ENCODE measurements around the gene ATP6V1E1.
"Not testable (repeated sequence)": the region's sequence is repeated elsewhere in the genome, so short reads cannot be mapped to it uniquely, and the experiment has no call there.

The ATP6V1E1 gene

DNA sequence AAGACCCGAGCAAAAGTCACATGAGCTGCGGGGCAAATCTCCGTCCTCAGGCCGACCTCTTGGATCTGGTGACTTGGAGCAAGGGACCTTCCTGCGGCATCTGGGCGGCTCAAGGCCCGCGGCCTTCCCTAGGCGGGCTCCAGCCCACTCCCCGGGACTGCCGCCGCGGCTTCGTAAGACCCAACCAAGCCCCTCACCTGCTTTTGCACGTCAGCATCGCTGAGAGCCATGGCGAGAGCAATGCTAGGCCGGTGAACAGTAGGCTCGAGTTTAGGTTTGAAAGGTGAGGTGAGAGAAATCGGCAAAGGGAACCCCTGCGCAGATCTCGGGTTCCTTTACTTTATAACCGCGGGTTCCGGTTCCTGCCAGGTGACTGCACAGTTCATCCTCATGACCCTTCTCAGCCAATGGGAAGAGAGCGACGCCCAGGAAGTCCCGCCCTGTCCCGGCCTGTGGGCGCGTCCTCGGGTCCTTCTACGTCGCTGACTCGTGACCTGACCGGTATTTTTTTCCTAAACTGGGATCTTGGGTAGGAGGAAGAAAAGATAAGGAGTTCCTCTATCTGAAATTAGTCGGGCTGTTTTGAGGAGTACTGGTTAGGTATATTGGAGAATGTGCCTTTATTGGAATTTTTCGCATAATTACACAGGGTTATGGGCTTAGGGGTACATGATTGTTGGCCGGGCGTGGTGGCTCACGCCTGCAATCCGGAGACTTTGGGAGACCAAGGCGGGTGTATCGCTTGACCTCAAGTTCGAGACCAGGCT lies at the start of gene ATP6V1E1:
TSS of gene ATP6V1E1 (minus strand) at position 344 of the 767 bp plus-strand sequence. CDS start at position 230, 114 bp downstream.
- peak; percentile 97 for DNase-seq

DNA sequence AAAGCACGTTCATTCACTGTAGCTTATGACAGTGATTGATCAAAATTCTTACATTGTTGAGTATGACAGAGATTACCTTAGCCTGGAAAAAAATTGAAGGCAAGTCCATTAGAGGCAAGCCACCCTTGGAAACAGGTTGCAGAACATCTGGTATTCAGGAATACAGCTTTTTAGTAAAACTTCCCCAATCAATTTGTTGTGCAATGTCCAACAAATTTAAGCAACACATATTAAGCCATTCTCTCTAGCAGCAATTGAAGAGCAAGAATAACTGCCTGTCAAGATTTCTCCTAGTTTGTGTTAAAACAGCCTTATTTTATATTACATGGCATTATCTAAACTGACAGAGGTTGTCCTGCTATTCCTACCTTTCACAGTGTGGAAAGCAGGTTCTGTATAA lies 47.0 kb upstream of the ATP6V1E1 start:
- DNase-seq: no peak

DNA sequence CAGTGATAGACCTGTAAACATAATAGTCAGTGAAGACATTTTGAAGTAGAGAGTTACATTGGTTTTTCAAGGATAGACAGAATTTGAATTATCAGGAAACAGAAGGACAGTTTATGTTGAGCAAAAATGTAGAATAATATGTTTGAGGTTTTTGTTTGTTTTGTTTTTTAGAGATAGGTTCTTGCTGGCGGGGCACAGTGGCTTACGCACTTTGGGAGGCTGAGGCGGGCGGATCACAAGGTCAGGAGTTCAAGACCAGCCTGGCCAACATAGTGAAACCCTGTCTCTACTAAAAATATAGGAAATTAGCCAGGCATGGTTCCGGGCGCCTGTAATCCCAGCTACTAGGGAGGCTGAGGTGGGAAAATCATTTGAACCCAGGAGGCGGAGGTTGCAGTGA lies 45.6 kb upstream of the ATP6V1E1 start:
- DNase-seq: no peak

DNA sequence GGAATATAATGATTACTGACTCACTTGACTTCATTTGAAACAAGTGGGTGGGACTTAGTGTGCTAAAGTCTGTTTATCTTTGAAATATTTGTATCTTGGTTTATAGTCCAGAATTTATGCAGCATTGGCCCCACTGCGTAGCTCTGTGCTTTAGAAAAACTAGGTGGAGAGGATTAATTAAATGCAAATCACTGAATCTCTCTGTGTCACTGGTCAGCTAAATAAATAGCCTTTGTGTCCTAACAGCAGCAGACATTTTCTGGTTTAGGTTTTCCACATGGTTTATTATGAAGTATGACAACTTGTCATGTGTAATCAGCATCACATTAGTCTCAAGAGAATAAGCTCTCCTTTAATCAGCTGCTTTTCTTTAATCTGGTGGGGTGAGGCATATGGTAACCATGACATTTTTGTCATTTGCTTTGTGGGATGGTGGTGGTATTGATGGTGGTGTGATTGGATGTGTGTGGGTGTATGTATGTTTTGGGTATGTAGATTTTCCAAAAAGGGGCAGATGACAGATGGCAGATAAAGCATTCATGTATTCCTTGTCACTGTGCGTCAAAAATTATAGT lies 44.0 kb upstream of the ATP6V1E1 start:
- DNase-seq: no peak

DNA sequence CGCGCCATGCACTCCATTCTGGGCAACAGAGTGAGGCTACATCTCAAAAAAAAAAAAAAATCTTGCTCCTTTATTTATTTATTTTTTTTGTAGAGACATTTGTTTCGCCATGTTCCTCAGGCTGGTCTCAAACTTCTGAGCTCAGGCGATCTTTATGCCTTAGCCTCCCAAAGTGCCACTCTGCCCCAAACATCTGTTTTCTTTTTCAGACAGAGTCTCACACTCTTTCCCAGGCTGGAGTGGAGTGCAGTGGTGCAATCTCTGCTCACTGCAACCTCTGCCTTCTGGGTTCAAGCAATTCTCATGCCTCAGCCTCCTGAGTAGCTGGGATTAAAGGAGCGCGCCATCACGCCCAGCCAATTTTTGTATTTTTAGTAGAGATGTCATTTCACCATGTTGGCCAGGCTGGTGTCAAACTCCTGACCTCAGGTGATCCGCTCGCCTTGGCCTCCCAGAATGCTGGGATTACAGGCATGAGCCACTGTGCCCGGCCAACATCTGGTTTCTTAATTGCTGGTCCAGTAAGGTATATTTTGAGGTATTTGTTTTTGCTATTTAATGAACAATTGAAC lies 43.1 kb upstream of the ATP6V1E1 start:
- DNase-seq: not testable (repeated sequence)

- DNase-seq: no peak
Observed at GRCh38 chr22:17665854-17666253, 37.3 kb upstream of the ATP6V1E1 start.

- DNase-seq: no peak
Observed at GRCh38 chr22:17665248-17665647, 36.7 kb upstream of the ATP6V1E1 start.

DNA sequence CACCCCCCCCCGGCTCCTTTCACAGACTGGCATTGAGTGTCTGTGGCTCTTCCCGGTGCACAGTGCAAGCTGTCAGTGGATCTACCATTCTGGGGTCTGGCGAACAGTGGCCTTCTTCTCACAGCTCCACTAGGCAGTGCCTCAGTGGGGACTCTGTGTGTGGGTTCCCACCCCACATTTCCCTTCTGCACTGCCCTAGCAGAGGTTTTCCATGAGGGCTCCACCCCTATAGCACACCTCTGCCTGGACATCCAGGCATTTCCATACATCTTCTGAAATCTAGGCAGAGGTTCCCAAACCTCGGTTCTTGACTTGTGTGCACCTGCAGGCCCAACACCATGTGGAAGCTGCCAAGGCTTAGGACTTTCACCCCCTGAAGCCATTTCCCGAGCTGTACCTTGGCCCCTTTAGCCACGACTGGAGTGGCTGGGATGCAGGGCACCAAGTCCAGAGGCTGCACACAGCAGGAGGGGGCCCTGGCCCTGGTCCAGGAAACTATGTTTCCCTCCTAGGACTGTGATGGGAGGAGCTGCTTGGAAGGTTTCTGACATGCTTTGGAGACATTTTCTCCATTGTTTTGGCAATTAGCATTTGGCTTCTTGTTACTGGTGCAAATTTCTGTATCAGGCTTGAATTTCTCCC lies 36.0 kb upstream of the ATP6V1E1 start:
- DNase-seq: no peak

- no peak for DNase-seq
Observed at GRCh38 chr22:17656870-17657395, 28.4 kb upstream of the ATP6V1E1 start.

DNA sequence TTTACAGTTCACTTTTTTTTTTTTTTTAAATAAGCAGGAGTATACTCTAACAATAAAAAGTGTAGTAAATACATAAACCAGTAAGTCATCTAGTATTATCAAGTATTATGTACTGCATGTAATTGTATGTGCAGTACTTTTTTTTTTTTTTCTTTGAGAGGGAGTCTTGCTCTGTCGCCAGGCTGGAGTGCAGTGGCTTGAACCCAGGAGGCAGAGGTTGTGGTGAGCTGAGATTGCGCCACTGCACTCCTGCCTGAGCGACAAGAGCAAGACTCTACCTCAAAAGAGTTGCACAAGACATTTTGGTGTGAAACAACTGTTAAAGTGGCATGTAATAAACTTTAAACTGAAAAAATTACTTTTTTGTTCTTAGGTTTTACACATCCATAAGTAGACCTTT lies 26.7 kb upstream of the ATP6V1E1 start:
- DNase-seq: no peak

DNA sequence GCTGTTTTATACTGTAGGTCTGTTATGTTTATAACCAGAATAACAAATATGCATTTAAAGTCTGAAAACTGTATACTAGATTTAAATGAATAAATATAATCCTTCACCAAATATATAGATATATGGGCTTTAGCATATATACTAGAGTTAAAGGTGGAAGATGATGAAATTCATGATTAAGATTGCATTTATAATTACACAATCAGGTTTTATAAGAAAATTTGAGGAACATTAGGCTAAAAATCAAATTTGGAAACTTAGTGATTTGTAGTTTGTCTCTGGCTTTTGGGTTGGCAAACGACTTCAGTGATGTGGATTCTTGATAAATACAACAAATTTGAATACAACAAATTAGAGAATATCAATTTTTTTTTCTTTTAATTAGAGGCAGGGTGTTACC lies 20.0 kb upstream of the ATP6V1E1 start:
- DNase-seq: no peak

GRCh38 chr22:17647991-17648390 lies 19.4 kb upstream of the ATP6V1E1 start:
- DNase-seq: no peak

DNA sequence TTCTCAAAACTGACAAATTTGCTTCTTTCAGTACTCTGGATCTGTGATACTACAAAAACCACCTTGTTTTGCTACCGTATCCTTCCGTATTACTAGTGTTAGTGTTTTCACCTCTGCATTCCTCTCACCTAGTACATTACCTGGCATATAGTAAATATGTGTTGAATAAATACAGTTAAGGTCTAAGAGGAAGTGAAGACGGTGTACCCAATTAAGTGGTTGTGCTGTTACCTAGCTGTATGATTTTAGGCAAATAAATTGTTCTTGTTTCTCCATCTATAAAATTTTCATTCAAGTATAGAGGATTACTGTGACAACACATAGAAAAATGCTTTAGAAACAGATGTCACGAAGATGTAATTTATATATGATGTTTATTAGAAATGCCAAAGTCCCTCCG lies 18.9 kb upstream of the ATP6V1E1 start:
- no peak for DNase-seq

DNA sequence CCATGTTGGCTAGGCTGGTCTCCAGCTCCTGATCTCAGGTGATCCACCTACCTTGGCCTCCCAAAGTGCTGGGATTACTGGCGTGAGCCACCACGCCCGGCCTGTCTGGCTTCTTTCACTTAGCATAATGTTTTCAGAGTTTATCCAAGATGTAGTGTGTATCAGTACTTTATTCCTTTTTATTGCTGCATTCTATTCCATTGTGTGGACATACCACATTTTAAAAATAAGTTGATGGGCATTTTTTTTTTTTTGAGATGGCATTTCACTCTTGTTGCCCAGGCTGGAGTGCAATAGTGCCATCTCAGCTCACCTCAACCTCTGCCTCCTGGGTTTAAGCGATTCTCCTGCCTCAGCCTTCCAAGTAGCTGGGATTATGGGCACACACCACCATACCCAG lies 13.8 kb upstream of the ATP6V1E1 start:
- not testable (repeated sequence) for DNase-seq

DNA sequence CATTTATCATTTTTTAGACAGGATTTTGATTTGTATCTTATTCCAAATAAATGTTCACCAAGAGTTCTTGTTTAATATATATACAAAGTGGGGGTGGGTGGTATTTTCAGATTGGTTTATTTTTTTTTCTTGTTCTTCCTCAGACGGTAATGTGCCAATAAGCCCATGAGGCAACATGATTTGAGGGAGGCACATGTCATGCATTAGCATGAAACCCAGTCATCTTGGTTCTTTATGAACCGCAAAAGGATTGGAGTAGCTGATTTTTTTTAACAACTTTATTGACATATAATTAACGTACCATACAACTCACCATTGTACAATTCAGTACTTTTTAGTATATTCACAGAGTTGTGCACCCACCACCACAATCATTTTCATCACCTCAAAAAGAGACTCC lies 12.7 kb upstream of the ATP6V1E1 start:
- DNase-seq: no peak

DNA sequence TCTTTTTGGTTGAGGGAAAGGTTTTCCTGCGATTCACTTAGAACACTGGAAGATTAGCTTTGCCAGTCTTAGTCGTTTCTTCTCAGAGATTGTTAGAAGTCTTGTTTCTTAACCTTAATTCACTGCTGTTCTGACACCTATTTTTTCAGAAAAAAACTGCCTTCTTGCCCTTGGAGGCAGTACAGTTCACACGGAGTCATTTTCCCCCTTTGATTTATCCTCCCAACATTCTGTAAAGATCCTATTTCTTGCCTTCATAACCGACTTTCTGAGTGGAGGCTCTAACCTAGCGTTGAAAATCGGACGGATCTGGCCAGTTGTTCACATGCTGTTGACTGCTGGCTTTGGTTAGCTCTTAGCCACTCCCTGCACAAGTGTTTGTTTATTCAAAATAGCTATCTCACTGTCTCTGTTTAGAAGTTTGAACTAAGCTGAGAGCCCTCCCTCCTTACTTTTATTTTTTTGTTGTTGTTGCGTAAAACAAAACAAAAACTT lies 10.7 kb upstream of the ATP6V1E1 start:
- peak; percentile 56 for DNase-seq

DNA sequence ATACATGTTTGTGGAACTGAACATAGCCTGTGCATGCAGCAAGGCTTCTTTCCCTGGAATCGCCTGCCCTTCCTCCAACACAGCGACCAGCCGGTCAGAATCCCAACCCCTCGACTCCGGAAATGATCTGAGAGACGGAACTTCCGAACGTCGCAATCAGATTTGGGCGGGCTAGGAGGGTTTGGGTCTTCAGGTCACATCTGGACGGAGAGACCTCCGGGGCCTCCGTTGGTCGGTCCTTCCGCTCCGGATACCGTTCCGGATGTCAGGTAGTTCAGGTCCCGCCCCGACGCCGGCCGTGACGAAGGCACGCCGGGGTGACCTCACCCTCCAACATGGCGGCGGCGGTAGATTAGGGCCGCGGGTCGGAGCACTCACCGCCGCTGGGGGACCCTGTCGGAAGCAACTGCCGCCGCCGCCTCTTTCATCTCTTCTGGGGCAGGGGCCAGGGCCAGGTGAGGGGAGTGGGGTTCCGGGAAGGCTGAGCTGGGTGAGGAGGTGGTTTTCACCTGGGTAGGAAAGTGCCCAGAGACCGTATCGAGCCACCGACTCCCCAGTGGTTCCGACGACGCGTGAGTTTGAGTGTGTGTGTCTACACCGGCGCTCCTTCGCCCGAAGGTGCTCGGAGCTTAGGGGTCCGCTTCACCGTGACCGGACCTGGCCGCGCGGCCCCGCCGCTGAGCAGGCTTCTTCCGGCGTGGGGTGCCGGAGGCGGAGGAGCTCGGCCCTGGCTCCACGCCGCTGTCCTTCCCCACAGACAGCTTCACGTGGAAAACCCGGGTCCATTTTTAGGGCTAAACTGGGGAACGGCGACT lies 10.1 kb upstream of the ATP6V1E1 start, which contains the start of gene BCL2L13:
TSS of gene BCL2L13 (plus strand) at position 326 of the 815 bp plus-strand sequence. CDS start 16,955 bp downstream, outside the sequence.
- DNase-seq: peak; percentile 94

DNA sequence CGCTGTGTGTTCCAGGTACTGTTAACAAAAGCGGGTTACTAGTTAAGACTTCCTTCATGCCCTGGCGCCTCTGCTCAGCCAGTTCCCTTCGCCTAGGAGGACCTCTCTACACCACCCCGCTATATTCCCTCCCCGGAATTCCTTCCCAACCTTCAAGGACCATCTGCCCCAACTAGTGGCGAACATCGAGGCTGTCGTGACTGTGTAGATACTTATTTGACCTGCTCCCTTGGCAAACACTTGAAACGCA lies 9.6 kb upstream of the ATP6V1E1 start:
- no peak for DNase-seq

DNA sequence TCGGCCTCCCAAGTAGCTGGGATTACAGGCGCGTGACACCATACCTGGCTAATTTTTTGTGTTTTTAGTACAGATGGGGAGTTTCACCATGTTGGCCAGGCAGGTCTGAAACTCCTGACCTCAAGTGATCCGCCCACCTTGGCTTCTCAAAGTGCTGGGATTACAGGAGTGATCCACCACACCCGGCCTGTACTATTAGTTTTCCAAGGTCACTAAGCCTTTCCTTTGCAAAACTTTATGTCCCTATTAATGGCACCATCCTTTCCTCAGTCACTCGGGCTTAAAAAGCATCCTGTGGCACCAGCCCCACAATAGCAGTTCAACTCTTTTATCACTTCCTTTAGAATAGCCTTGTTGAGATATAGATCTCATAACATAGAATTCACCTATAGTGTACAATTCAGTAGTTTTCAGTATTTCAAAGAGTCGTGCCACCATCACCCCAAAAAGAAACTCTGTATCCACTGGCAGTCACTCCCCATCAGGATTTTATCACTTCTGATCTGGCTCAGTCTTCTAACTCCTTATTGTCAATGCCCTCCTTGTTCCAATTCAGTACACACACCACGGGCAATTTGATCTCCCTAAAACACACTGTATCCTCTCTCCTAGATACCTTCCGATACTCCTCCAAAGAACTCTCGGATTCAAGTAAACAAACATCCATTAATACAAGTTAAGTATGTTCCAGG lies 9.1 kb upstream of the ATP6V1E1 start:
- no peak for DNase-seq

GRCh38 chr22:17636850-17637249 lies 8.3 kb upstream of the ATP6V1E1 start:
- not testable (repeated sequence) for DNase-seq

- DNase-seq: no peak
Observed at GRCh38 chr22:17634696-17635095, 6.1 kb upstream of the ATP6V1E1 start.

- no peak for DNase-seq
Observed at GRCh38 chr22:17633998-17634323, 5.4 kb upstream of the ATP6V1E1 start.
